A673 (cell line): ENCODE measurements around the gene SEPHS2. TPM values are rescaled to one million over a fixed set of nuclear protein-coding genes. Genes with fewer than 3 reads are reported as not detected.
A peak's percentile ranks its signal among the peaks of the same experiment; 100 is the strongest.

Experiments used
- BruUV-seq: library from RNA; stranded (reverse); fragments of 400-500 nt; replicated peaks from 2 replicates; lab custom pipeline; 2021; lab: Mats Ljungman, UMichigan
- CTCF ChIA-PET: fragments of 300-600 bp; sonication (Branson Sonifier 250); formaldehyde crosslinking; loops from one replicate; lab custom pipeline; 2022; ENCODE audit warnings: antibody characterized with exemption; lab: Charles Lee
- POLR2A ChIA-PET: fragments of 300-600 bp; sonication (Branson Sonifier 250); formaldehyde crosslinking; loops from one replicate; lab custom pipeline; 2022; ENCODE audit warnings: antibody characterized with exemption; ENCODE audit not compliant: low non-redundant PET; lab: Charles Lee
- DNase-seq: peaks from one replicate; pipeline ENCODE4 v3.0.0-alpha.2; 2015; ENCODE audit warnings: low spot score
- H3K27ac ChIP-seq: fragments of 200-600 bp; sonication (generic); 2 replicates; pipeline ENCODE4 v1.5.1; 2016; ENCODE audit warnings: mixed run types, low read depth, mild to moderate bottlenecking, mixed read lengths, antibody characterized with exemption, low read length; ENCODE audit not compliant: poor library complexity, severe bottlenecking
- H3K27me3 ChIP-seq: fragments of 200-600 bp; sonication (generic); replicated peaks from 2 replicates; pipeline ENCODE4 v1.6.1; 2017; ENCODE audit warnings: mixed run types, low read depth, mild to moderate bottlenecking, mixed read lengths, antibody characterized with exemption, low read length; ENCODE audit not compliant: insufficient read depth, poor library complexity
- H3K36me3 ChIP-seq: fragments of 200-600 bp; sonication (generic); 2 replicates; pipeline ENCODE4 v1.6.1; 2016; ENCODE audit warnings: mixed run types, mild to moderate bottlenecking, mixed read lengths, antibody characterized with exemption, low read length; ENCODE audit not compliant: insufficient read depth, poor library complexity, severe bottlenecking
- H3K4me1 ChIP-seq: fragments of 200-600 bp; sonication (generic); 2 replicates; pipeline ENCODE4 v1.6.1; 2017; ENCODE audit warnings: mixed run types, mild to moderate bottlenecking, mixed read lengths, antibody characterized with exemption, low read length; ENCODE audit not compliant: insufficient read depth, poor library complexity, severe bottlenecking
- H3K4me3 ChIP-seq: fragments of 200-600 bp; sonication (generic); 2 replicates; pipeline ENCODE4 v1.5.1; 2016; ENCODE audit warnings: low read depth, mixed run types, mild to moderate bottlenecking, mixed read lengths, low read length; ENCODE audit not compliant: poor library complexity, severe bottlenecking
- H3K9me3 ChIP-seq: fragments of 200-600 bp; sonication (generic); 2 replicates; pipeline ENCODE4 v1.6.1; 2016; ENCODE audit warnings: mixed run types, low read depth, mild to moderate bottlenecking, mixed read lengths, antibody characterized with exemption, low read length; ENCODE audit not compliant: poor library complexity, severe bottlenecking
- EZH2 ChIP-seq: fragments of 200-600 bp; sonication (generic); IDR thresholded peaks from 2 replicates; pipeline ENCODE4 v1.6.1; 2017; ENCODE audit warnings: borderline replicate concordance, low read depth, mild to moderate bottlenecking, mixed read lengths, antibody characterized with exemption, low read length; ENCODE audit not compliant: poor library complexity, severe bottlenecking
- intact Hi-C: fragments of 100-400 bp; cut with micrococcal nuclease; formaldehyde crosslinking; loops from one replicate; pipeline ENCODE4 v1.10.0; 2022; ENCODE audit not compliant: unreplicated experiment
- total RNA-seq: library from RNA; stranded (reverse); gene quantifications from 2 replicates; pipeline ENCODE4 v1.2.3, GENCODE V29; 2021
- TF ChIP-seq, protein P1 (sequence below): fragments of 300-800, 200-600 bp; sonication (generic); conservative IDR thresholded peaks from 2 replicates; pipeline ENCODE4 v1.5.1; 2017; ENCODE audit warnings: low read depth, mild to moderate bottlenecking, antibody characterized with exemption, low read length, moderate library complexity, mixed read lengths

SEPHS2 gene
- total RNA-seq, 1 experiment from 2014 or later, result 54.2 TPM

DNA sequence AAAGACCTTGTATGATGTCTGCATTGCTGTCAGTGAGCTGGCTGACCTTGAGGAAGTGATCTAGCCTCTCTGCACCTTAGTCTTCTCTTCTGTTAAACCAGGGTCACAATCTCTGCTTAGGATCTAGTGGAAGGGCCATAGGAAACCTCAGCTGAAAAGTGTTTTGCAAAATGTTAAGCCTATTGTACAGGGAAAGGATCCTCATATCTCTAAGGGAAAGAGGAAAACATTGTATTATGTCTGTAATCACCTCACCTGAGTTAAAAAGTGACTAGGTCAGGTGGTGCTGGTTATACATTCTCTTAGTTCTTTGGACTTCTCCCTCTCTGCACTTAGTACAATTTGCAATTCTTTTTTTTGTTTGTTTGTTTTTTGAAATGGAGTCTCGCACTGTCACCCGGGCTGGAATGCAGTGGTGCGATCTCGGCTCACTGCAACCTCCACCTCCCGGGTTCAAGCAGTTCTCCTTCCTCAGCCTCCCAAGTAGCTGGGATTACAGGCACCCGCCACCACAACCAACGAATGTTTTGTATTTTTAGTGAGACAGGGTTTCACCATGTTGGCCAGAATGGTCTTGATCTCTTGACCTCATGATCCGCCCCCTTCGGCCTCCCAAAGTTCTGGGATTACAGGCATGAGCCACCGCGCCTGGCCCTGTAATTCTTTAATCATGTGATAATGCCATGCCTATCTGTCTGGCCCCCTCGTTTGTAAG lies 2.0 kb upstream of the SEPHS2 start:
- POLR2A ChIA-PET, result no interaction called here
- H3K27ac ChIP-seq, result no peak overlapping the region
- intact Hi-C loops, result loop anchor here (10.0 kb wide), 1 partner anchor 47 kb away; no protein-coding TSS in a partner anchor
- CTCF ChIA-PET, result interaction anchor here (0.7 kb wide), 1 partner anchor 38 kb away, joined by 3 read pairs; no protein-coding TSS in a partner anchor
- H3K9me3 ChIP-seq, result no peaks in the 10 kb centered on the region
- no peak for TF ChIP-seq EZH2
- TF ChIP-seq, protein P1, sequence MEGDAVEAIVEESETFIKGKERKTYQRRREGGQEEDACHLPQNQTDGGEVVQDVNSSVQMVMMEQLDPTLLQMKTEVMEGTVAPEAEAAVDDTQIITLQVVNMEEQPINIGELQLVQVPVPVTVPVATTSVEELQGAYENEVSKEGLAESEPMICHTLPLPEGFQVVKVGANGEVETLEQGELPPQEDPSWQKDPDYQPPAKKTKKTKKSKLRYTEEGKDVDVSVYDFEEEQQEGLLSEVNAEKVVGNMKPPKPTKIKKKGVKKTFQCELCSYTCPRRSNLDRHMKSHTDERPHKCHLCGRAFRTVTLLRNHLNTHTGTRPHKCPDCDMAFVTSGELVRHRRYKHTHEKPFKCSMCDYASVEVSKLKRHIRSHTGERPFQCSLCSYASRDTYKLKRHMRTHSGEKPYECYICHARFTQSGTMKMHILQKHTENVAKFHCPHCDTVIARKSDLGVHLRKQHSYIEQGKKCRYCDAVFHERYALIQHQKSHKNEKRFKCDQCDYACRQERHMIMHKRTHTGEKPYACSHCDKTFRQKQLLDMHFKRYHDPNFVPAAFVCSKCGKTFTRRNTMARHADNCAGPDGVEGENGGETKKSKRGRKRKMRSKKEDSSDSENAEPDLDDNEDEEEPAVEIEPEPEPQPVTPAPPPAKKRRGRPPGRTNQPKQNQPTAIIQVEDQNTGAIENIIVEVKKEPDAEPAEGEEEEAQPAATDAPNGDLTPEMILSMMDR, result no peak
- no peak for DNase-seq
- peaks cover 14% of the 10 kb centered on the region for H3K4me1 ChIP-seq
- BruUV-seq, result no TSS peak
- H3K27me3 ChIP-seq, result no peaks in the 10 kb centered on the region
- no peak overlapping the region for H3K4me3 ChIP-seq
- H3K36me3 ChIP-seq, result peaks cover 7% of the 10 kb centered on the region

DNA sequence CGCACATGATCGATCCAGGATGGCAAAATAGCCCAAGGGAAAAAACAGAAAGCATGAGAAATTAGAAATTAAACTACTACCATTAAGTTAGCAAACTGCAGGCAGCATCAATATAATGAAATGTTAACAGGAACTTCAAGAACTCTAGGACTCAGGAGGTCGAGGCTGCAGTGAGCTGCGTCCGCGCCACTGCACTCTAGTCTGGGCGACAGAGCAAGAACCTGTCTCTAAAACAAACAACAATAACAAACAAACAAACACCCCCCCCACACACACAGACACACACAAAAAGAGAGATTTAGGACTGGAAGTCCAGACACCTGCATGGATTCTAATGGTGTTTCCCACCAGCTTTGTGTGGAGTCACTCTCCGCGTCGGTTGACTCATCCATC lies 525 bp upstream of the SEPHS2 start:
- Histone ChIP-seq H3K36me3 (peaks cover 7% of the 10 kb centered on the region), H3K9me3 (no peaks in the 10 kb centered on the region), H3K27me3 (no peaks in the 10 kb centered on the region), H3K4me1 (peaks cover 14% of the 10 kb centered on the region), H3K27ac (peak overlapping the region; percentile 96), H3K4me3 (peak overlapping the region; percentile 95)
- intact Hi-C loops, result loop anchor here (10.0 kb wide), 1 partner anchor 49 kb away; no protein-coding TSS in a partner anchor
- ChIA-PET CTCF (no interaction called here), POLR2A (no interaction called here)
- no peak for DNase-seq
- BruUV-seq, result TSS peak; percentile 76
- TF ChIP-seq EZH2, result no peak
- TF ChIP-seq, protein P1, result no peak

DNA sequence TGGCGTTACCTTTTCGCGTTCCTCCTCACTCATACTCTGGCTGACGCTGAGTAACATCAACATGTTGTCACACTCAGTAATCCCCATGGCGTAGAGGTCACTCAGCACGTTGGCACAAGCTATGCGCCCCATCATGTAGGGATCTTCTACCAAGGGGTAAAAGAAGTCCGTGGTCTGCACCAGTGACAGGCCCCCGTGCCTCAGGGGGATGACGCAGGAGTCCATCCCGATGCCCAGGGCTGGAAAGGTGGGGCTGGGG lies 596 bp downstream of the SEPHS2 start:
- no peaks in the 10 kb centered on the region for H3K27me3 ChIP-seq
- peaks cover 7% of the 10 kb centered on the region for H3K36me3 ChIP-seq
- H3K27ac ChIP-seq, result peak overlapping the region; percentile 96
- peak overlapping the region; percentile 95 for H3K4me3 ChIP-seq
- CTCF ChIA-PET, result interaction anchor here (1.8 kb wide), 1 partner anchor 15 kb away, joined by 8 read pairs; the partner anchor contains the start of gene DCTPP1
- POLR2A ChIA-PET, result interaction anchor here (0.7 kb wide), 1 partner anchor 150 kb away, joined by 4 read pairs; no protein-coding TSS in a partner anchor
- no TSS peak for BruUV-seq
- intact Hi-C loops, result loop anchor here (10.0 kb wide), 1 partner anchor 50 kb away; no protein-coding TSS in a partner anchor
- DNase-seq, result no peak
- TF ChIP-seq, protein P1, result no peak
- no peak for TF ChIP-seq EZH2
- H3K9me3 ChIP-seq, result no peaks in the 10 kb centered on the region
- H3K4me1 ChIP-seq, result peaks cover 14% of the 10 kb centered on the region
